NCI-H1417 (cell line): ENCODE results near the gene TRIAP1.
"Not testable (repeated sequence)": the region's sequence is repeated elsewhere in the genome, so short reads cannot be mapped to it uniquely, and the experiment has no call there.

Experiments
- DNase-seq, 3 experiments: peaks; one replicate each; lab custom pipeline; 2025; lab: John Stamatoyannopoulos, UW

TRIAP1 gene

GRCh38 chr12:120445911-120446843 lies at the start of gene TRIAP1, which contains the start of gene GATC:
TRIAP1 (minus strand) TSS chr12:120446384; CDS start chr12:120446372, 12 bp downstream.
GATC (plus strand) TSS chr12:120446444; CDS start chr12:120446481, 37 bp downstream.
- DNase-seq: peak; percentile 90 to 94 (median 94)

GRCh38 chr12:120495186-120495730 lies 49.1 kb upstream of the TRIAP1 start:
- DNase-seq: peak in 2 of 3 experiments; percentile 32 to 51

GRCh38 chr12:120490833-120491512 lies 44.8 kb upstream of the TRIAP1 start:
- no peak for DNase-seq

GRCh38 chr12:120490325-120490724 lies 44.1 kb upstream of the TRIAP1 start:
- no peak for DNase-seq

- no peak for DNase-seq
Measured at GRCh38 chr12:120489018-120489417, 42.8 kb upstream of the TRIAP1 start.

GRCh38 chr12:120488057-120488640 lies 42.0 kb upstream of the TRIAP1 start:
- DNase-seq: no peak

GRCh38 chr12:120487552-120487951 lies 41.4 kb upstream of the TRIAP1 start:
- not testable (repeated sequence) for DNase-seq

GRCh38 chr12:120485961-120486881 lies 40.0 kb upstream of the TRIAP1 start:
- no peak for DNase-seq

- DNase-seq: no peak
Measured at GRCh38 chr12:120483621-120484020, 37.4 kb upstream of the TRIAP1 start.

GRCh38 chr12:120481022-120481767 lies 35.0 kb upstream of the TRIAP1 start:
- no peak for DNase-seq

- DNase-seq: no peak
Measured at GRCh38 chr12:120480211-120480610, 34.0 kb upstream of the TRIAP1 start.

GRCh38 chr12:120479458-120479857 lies 33.3 kb upstream of the TRIAP1 start:
- no peak for DNase-seq

- DNase-seq: no peak
Measured at GRCh38 chr12:120475643-120476042, 29.5 kb upstream of the TRIAP1 start.

GRCh38 chr12:120474616-120474960 lies 28.4 kb upstream of the TRIAP1 start:
- DNase-seq: peak in 2 of 3 experiments; percentile 27 to 43

GRCh38 chr12:120473807-120474615 lies 27.8 kb upstream of the TRIAP1 start:
- DNase-seq: peak in 1 of 3 experiments; percentile 19

GRCh38 chr12:120472521-120472920 lies 26.3 kb upstream of the TRIAP1 start:
- no peak for DNase-seq

- DNase-seq: peak in 1 of 3 experiments; percentile 53
Measured at GRCh38 chr12:120470150-120470784, 24.1 kb upstream of the TRIAP1 start.

GRCh38 chr12:120469450-120470149 lies 23.4 kb upstream of the TRIAP1 start, which contains the start of gene SRSF9:
SRSF9 (minus strand) TSS chr12:120469748; CDS start chr12:120469609, 139 bp downstream.
- DNase-seq: peak; percentile 97 to 99 (median 98)
